ENCODE results near the gene ECI1.

- TF ChIP-seq, protein P1, sequence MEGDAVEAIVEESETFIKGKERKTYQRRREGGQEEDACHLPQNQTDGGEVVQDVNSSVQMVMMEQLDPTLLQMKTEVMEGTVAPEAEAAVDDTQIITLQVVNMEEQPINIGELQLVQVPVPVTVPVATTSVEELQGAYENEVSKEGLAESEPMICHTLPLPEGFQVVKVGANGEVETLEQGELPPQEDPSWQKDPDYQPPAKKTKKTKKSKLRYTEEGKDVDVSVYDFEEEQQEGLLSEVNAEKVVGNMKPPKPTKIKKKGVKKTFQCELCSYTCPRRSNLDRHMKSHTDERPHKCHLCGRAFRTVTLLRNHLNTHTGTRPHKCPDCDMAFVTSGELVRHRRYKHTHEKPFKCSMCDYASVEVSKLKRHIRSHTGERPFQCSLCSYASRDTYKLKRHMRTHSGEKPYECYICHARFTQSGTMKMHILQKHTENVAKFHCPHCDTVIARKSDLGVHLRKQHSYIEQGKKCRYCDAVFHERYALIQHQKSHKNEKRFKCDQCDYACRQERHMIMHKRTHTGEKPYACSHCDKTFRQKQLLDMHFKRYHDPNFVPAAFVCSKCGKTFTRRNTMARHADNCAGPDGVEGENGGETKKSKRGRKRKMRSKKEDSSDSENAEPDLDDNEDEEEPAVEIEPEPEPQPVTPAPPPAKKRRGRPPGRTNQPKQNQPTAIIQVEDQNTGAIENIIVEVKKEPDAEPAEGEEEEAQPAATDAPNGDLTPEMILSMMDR (IDR thresholded peaks at IDR 0.05 in 4 of 5, conservative IDR thresholded peaks at IDR 0.05 in 1 of 5) = no peak
- TF ChIP-seq POLR2A (IDR thresholded peaks at IDR 0.05) = no peak
These were observed 8.3 kb downstream of the ECI1 start for GRCh38 chr16:2243031-2243528.

Measured in gastrocnemius medialis (tissue), 4 donors.